GM12891 (cell line): ENCODE measurements around the gene PRKCA.

ENCODE experiments used
- PAX5 ChIP-seq: IDR thresholded peaks from 2 replicates; pipeline ENCODE4 v1.6.1; 2011; ENCODE audit warnings: low read length, moderate library complexity, mild to moderate bottlenecking; ENCODE audit not compliant: insufficient read depth, severe bottlenecking
- POLR2A ChIP-seq: IDR thresholded peaks from 2 replicates; pipeline ENCODE4 v1.6.1; 2011; ENCODE audit warnings: low read depth, low read length, control low read depth
- POLR2AphosphoS5 ChIP-seq: IDR thresholded peaks from 2 replicates; pipeline ENCODE4 v1.6.1; 2011; ENCODE audit warnings: low read depth, low read length, control low read depth
- SPI1 ChIP-seq: IDR thresholded peaks from 2 replicates; pipeline ENCODE4 v1.6.1; 2011; ENCODE audit warnings: low read depth, low read length, control low read depth
- TAF1 ChIP-seq: IDR thresholded peaks from 2 replicates; pipeline ENCODE4 v1.6.1; 2011; ENCODE audit warnings: low read depth, low read length, control low read depth

GRCh38 chr17:66720027-66720426, 417.6 kb downstream of the PRKCA start:
- no peak for TF ChIP-seq POLR2A
- TF ChIP-seq TAF1, result no peak
- TF ChIP-seq POLR2AphosphoS5, result no peak
- TF ChIP-seq PAX5, result no peak
- no peak for TF ChIP-seq SPI1
